ENCODE results near the gene SEMA5A.

The SEMA5A gene

GRCh38 chr5:9388941-9389674, 156.8 kb downstream of the SEMA5A start:
- Mint-ChIP-seq H3K27ac (no peak overlapping the region), H3K27me3 (no peaks in the 10 kb centered on the region), H3K9me3 (no peaks in the 10 kb centered on the region), H3K4me3 (no peak overlapping the region), H3K36me3 (ENCODE audit: low read depth) (no peaks in the 10 kb centered on the region), H3K4me1 (ENCODE audit: low read depth) (no peaks in the 10 kb centered on the region)
- intact Hi-C loops (cut with micrococcal nuclease), result no loop called here

- Mint-ChIP-seq H3K27me3 (no peaks in the 10 kb centered on the region), H3K4me3 (no peak overlapping the region), H3K27ac (no peak overlapping the region), H3K36me3 (ENCODE audit: low read depth) (no peaks in the 10 kb centered on the region), H3K9me3 (no peaks in the 10 kb centered on the region), H3K4me1 (ENCODE audit: low read depth) (no peaks in the 10 kb centered on the region)
- intact Hi-C loops (cut with micrococcal nuclease), result no loop called here
Measured at GRCh38 chr5:9387879-9388278, 158.0 kb downstream of the SEMA5A start.

GRCh38 chr5:9386945-9387344, 158.9 kb downstream of the SEMA5A start:
- H3K27ac Mint-ChIP-seq, result no peak overlapping the region
- H3K27me3 Mint-ChIP-seq, result no peaks in the 10 kb centered on the region
- intact Hi-C loops (cut with micrococcal nuclease), result no loop called here
- H3K4me3 Mint-ChIP-seq, result no peak overlapping the region
- no peaks in the 10 kb centered on the region for H3K36me3 Mint-ChIP-seq (ENCODE audit: low read depth)
- H3K9me3 Mint-ChIP-seq, result no peaks in the 10 kb centered on the region
- no peaks in the 10 kb centered on the region for H3K4me1 Mint-ChIP-seq (ENCODE audit: low read depth)

GRCh38 chr5:9382522-9382921, 163.4 kb downstream of the SEMA5A start:
- Mint-ChIP-seq H3K36me3 (ENCODE audit: low read depth) (no peaks in the 10 kb centered on the region), H3K4me1 (ENCODE audit: low read depth) (no peaks in the 10 kb centered on the region), H3K9me3 (no peaks in the 10 kb centered on the region), H3K4me3 (no peak overlapping the region), H3K27ac (no peak overlapping the region), H3K27me3 (no peaks in the 10 kb centered on the region)
- intact Hi-C loops (cut with micrococcal nuclease), result no loop called here

GRCh38 chr5:9381464-9381863, 164.4 kb downstream of the SEMA5A start:
- H3K36me3 Mint-ChIP-seq (ENCODE audit: low read depth), result no peaks in the 10 kb centered on the region
- H3K4me3 Mint-ChIP-seq, result no peak overlapping the region
- intact Hi-C loops (cut with micrococcal nuclease), result no loop called here
- H3K27ac Mint-ChIP-seq, result no peak overlapping the region
- no peaks in the 10 kb centered on the region for H3K27me3 Mint-ChIP-seq
- no peaks in the 10 kb centered on the region for H3K4me1 Mint-ChIP-seq (ENCODE audit: low read depth)
- H3K9me3 Mint-ChIP-seq, result no peaks in the 10 kb centered on the region

- Mint-ChIP-seq H3K27ac (no peak overlapping the region), H3K4me1 (ENCODE audit: low read depth) (no peaks in the 10 kb centered on the region), H3K9me3 (no peaks in the 10 kb centered on the region), H3K27me3 (no peaks in the 10 kb centered on the region), H3K4me3 (no peak overlapping the region), H3K36me3 (ENCODE audit: low read depth) (no peaks in the 10 kb centered on the region)
- intact Hi-C loops (cut with micrococcal nuclease), result no loop called here
Measured at GRCh38 chr5:9380109-9380508, 165.8 kb downstream of the SEMA5A start.

- no peaks in the 10 kb centered on the region for H3K36me3 Mint-ChIP-seq (ENCODE audit: low read depth)
- peaks cover 8% of the 10 kb centered on the region for H3K9me3 Mint-ChIP-seq
- H3K4me1 Mint-ChIP-seq (ENCODE audit: low read depth), result no peaks in the 10 kb centered on the region
- H3K27ac Mint-ChIP-seq, result no peak overlapping the region
- H3K27me3 Mint-ChIP-seq, result no peaks in the 10 kb centered on the region
- no peak overlapping the region for H3K4me3 Mint-ChIP-seq
- intact Hi-C loops (cut with micrococcal nuclease), result no loop called here
Measured at GRCh38 chr5:9376363-9377117, 169.3 kb downstream of the SEMA5A start.

- H3K4me1 Mint-ChIP-seq (ENCODE audit: low read depth), result no peaks in the 10 kb centered on the region
- H3K4me3 Mint-ChIP-seq, result no peak overlapping the region
- no peaks in the 10 kb centered on the region for H3K27me3 Mint-ChIP-seq
- H3K36me3 Mint-ChIP-seq (ENCODE audit: low read depth), result no peaks in the 10 kb centered on the region
- intact Hi-C loops (cut with micrococcal nuclease), result no loop called here
- peaks cover 8% of the 10 kb centered on the region for H3K9me3 Mint-ChIP-seq
- H3K27ac Mint-ChIP-seq, result no peak overlapping the region
Measured at GRCh38 chr5:9375756-9376155, 170.1 kb downstream of the SEMA5A start.

- no peaks in the 10 kb centered on the region for H3K27me3 Mint-ChIP-seq
- no peak overlapping the region for H3K27ac Mint-ChIP-seq
- intact Hi-C loops (cut with micrococcal nuclease), result no loop called here
- no peaks in the 10 kb centered on the region for H3K36me3 Mint-ChIP-seq (ENCODE audit: low read depth)
- H3K9me3 Mint-ChIP-seq, result peaks cover 17% of the 10 kb centered on the region
- H3K4me1 Mint-ChIP-seq (ENCODE audit: low read depth), result no peaks in the 10 kb centered on the region
- H3K4me3 Mint-ChIP-seq, result no peak overlapping the region
Measured at GRCh38 chr5:9374025-9374424, 171.8 kb downstream of the SEMA5A start.

GRCh38 chr5:9373571-9373970, 172.3 kb downstream of the SEMA5A start:
- Mint-ChIP-seq H3K4me3 (no peak overlapping the region), H3K9me3 (peaks cover 17% of the 10 kb centered on the region), H3K27ac (no peak overlapping the region), H3K36me3 (ENCODE audit: low read depth) (no peaks in the 10 kb centered on the region), H3K27me3 (no peaks in the 10 kb centered on the region), H3K4me1 (ENCODE audit: low read depth) (no peaks in the 10 kb centered on the region)
- intact Hi-C loops (cut with micrococcal nuclease), result no loop called here

GRCh38 chr5:9370256-9370655, 175.6 kb downstream of the SEMA5A start:
- no peak overlapping the region for H3K4me3 Mint-ChIP-seq

GRCh38 chr5:9365512-9365911, 180.4 kb downstream of the SEMA5A start:
- peaks cover 1% of the 10 kb centered on the region for H3K27me3 Mint-ChIP-seq
- no peak overlapping the region for H3K27ac Mint-ChIP-seq
- H3K4me3 Mint-ChIP-seq, result no peak overlapping the region

More at GRCh38 chr5:9370256-9370655, 175.6 kb downstream of the SEMA5A start:
- Mint-ChIP-seq H3K9me3 (peaks cover 17% of the 10 kb centered on the region), H3K27me3 (no peaks in the 10 kb centered on the region), H3K4me1 (ENCODE audit: low read depth) (no peaks in the 10 kb centered on the region), H3K36me3 (ENCODE audit: low read depth) (no peaks in the 10 kb centered on the region), H3K27ac (no peak overlapping the region)
- intact Hi-C loops (cut with micrococcal nuclease), result no loop called here

GRCh38 chr5:9363449-9363848, 182.4 kb downstream of the SEMA5A start:
- Mint-ChIP-seq H3K4me3 (no peak overlapping the region), H3K27me3 (peaks cover 1% of the 10 kb centered on the region), H3K36me3 (ENCODE audit: low read depth) (no peaks in the 10 kb centered on the region), H3K4me1 (ENCODE audit: low read depth) (no peaks in the 10 kb centered on the region), H3K9me3 (no peaks in the 10 kb centered on the region), H3K27ac (no peak overlapping the region)
- intact Hi-C loops (cut with micrococcal nuclease), result no loop called here

More at GRCh38 chr5:9365512-9365911, 180.4 kb downstream of the SEMA5A start:
- Mint-ChIP-seq H3K4me1 (ENCODE audit: low read depth) (no peaks in the 10 kb centered on the region), H3K9me3 (peaks cover 9% of the 10 kb centered on the region), H3K36me3 (ENCODE audit: low read depth) (no peaks in the 10 kb centered on the region)
- intact Hi-C loops (cut with micrococcal nuclease), result loop anchor here (5.0 kb wide), 1 partner anchor 177 kb away; no protein-coding TSS in a partner anchor

- Mint-ChIP-seq H3K27me3 (peaks cover 1% of the 10 kb centered on the region), H3K4me3 (no peak overlapping the region), H3K4me1 (ENCODE audit: low read depth) (no peaks in the 10 kb centered on the region), H3K27ac (no peak overlapping the region), H3K9me3 (no peaks in the 10 kb centered on the region), H3K36me3 (ENCODE audit: low read depth) (no peaks in the 10 kb centered on the region)
- intact Hi-C loops (cut with micrococcal nuclease), result no loop called here
Measured at GRCh38 chr5:9363026-9363425, 182.8 kb downstream of the SEMA5A start.

Data from dendritic cell treated with granulocyte-macrophage colony-stimulating factor and Interleukin-4, amounts not matched to agents 40 ng/mL and 50 ng/mL, for 4 days (primary cell).